Keratinocyte (primary cell): Measurements from ENCODE around the gene TUBGCP6. TPM values are rescaled to one million over a fixed set of nuclear protein-coding genes. Genes with fewer than 3 reads are reported as not detected.

Source experiments
- DNase-seq: peaks from one replicate; pipeline ENCODE4 v3.0.0-alpha.2; 2011; ENCODE audit warnings: low read depth, missing footprints, low spot score
- FAIRE-seq: peaks from 2 replicates; lab custom pipeline; 2011; peaks lifted over from hg19 to GRCh38; lab: Jason Lieb, UNC
- H2AFZ ChIP-seq: 2 replicates; pipeline ENCODE4 v1.6.0; 2012; ENCODE audit warnings: low read length, control low read depth, inconsistent platforms; ENCODE audit not compliant: control insufficient read depth
- H3K27ac ChIP-seq: 2 replicates; pipeline ENCODE4 v1.5.1; 2011; ENCODE audit warnings: low read length; ENCODE audit not compliant: control insufficient read depth, insufficient read depth
- H3K27me3 ChIP-seq: 3 replicates; pipeline ENCODE4 v1.6.0; 2011; ENCODE audit warnings: low read length; ENCODE audit not compliant: control insufficient read depth, insufficient read depth; ENCODE audit errors: extremely low read depth
- H3K36me3 ChIP-seq, 2 experiments: 2 replicates in 1 of 2; 3 replicates in 1 of 2; pipeline ENCODE4 v1.5.1; 2011; ENCODE audit warnings: low read length in 2 of 2, mild to moderate bottlenecking in 1 of 2; ENCODE audit not compliant: control insufficient read depth in 2 of 2, insufficient read depth in 2 of 2; ENCODE audit errors: extremely low read depth in 1 of 2
- H3K4me1 ChIP-seq: 3 replicates; pipeline ENCODE4 v1.5.1; 2011; ENCODE audit warnings: low read length; ENCODE audit not compliant: control insufficient read depth, insufficient read depth; ENCODE audit errors: extremely low read depth
- H3K4me2 ChIP-seq: 3 replicates; pipeline ENCODE4 v1.6.0; 2011; ENCODE audit warnings: low read depth, low read length; ENCODE audit not compliant: control insufficient read depth, insufficient read depth; ENCODE audit errors: extremely low read depth
- H3K4me3 ChIP-seq, 3 experiments: fragments of 200-600 bp in 1 of 3; sonication (generic) in 1 of 3; 2 replicates in 2 of 3; 3 replicates in 1 of 3; pipeline ENCODE4 v1.5.1; 2011 to 2016; ENCODE audit warnings: low read length in 3 of 3, mild to moderate bottlenecking in 3 of 3, control low read depth in 2 of 3, inconsistent platforms in 1 of 3, low read depth in 1 of 3, mixed read lengths in 1 of 3, mixed run types in 1 of 3, moderate library complexity in 1 of 3; ENCODE audit not compliant: control insufficient read depth in 2 of 3, insufficient read depth in 2 of 3; ENCODE audit errors: extremely low read depth in 1 of 3
- H3K79me2 ChIP-seq: 2 replicates; pipeline ENCODE4 v1.6.0; 2012; ENCODE audit warnings: low read length; ENCODE audit not compliant: control insufficient read depth, insufficient read depth
- H3K9ac ChIP-seq: 3 replicates; pipeline ENCODE4 v1.6.0; 2011; ENCODE audit warnings: low read length; ENCODE audit not compliant: control insufficient read depth, insufficient read depth; ENCODE audit errors: extremely low read depth
- H3K9me1 ChIP-seq: 3 replicates; pipeline ENCODE4 v1.6.0; 2011; ENCODE audit warnings: low read length; ENCODE audit not compliant: control insufficient read depth, insufficient read depth; ENCODE audit errors: extremely low read depth
- H3K9me3 ChIP-seq: 2 replicates; pipeline ENCODE4 v1.5.1; 2012; ENCODE audit warnings: low read depth, low read length; ENCODE audit not compliant: control insufficient read depth
- H4K20me1 ChIP-seq: 3 replicates; pipeline ENCODE4 v1.6.0; 2011; ENCODE audit warnings: low read length; ENCODE audit not compliant: control insufficient read depth, insufficient read depth; ENCODE audit errors: extremely low read depth
- EZH2 ChIP-seq: IDR thresholded peaks from one replicate; pipeline ENCODE4 v1.6.1; 2012; ENCODE audit warnings: inconsistent platforms, mild to moderate bottlenecking, low read length, moderate library complexity
- dilution Hi-C: fragments of 300-500 bp; cut with MboI; formaldehyde crosslinking; loops from one replicate; pipeline ENCODE4 v1.7.0; 2020; ENCODE audit warnings: low sequenced_read_pairs; ENCODE audit not compliant: extremely low pct_ligation_motif_present
- polyA plus RNA-seq, 5 experiments: library from polyadenylated mRNA; depleted of rRNA in 3 of 5; stranded (reverse) in 3 of 5; stranded (forward) in 1 of 5; unstranded in 1 of 5; fragments of >200 nt; gene quantifications; 1 replicate in 1 of 5; 2 replicates in 3 of 5; 3 replicates in 1 of 5; pipeline versions ENCODE4 v1.2.1 to v1.2.3, GENCODE V29; 2011 to 2012; ENCODE audit warnings: missing spikeins in 2 of 5, low read depth in 1 of 5, low replicate concordance in 1 of 5
- TF ChIP-seq, protein P1 (sequence below), 3 experiments: IDR thresholded peaks in 1 of 3; conservative IDR thresholded peaks in 1 of 3; optimal IDR thresholded peaks in 1 of 3; 2 replicates in 2 of 3; 3 replicates in 1 of 3; pipeline versions ENCODE3 to v1.5.1; 2011; ENCODE audit warnings: low read length in 3 of 3, mild to moderate bottlenecking in 3 of 3, moderate library complexity in 2 of 3, control low read depth in 1 of 3, inconsistent platforms in 1 of 3; ENCODE audit not compliant: insufficient read depth in 2 of 3; ENCODE audit errors: extremely low read depth in 1 of 3

TUBGCP6 gene
- polyA plus RNA-seq, 1 donor (not counting 4 experiments of a cell fraction or from before 2014, with no cell fraction given) = 10.1 TPM

DNA sequence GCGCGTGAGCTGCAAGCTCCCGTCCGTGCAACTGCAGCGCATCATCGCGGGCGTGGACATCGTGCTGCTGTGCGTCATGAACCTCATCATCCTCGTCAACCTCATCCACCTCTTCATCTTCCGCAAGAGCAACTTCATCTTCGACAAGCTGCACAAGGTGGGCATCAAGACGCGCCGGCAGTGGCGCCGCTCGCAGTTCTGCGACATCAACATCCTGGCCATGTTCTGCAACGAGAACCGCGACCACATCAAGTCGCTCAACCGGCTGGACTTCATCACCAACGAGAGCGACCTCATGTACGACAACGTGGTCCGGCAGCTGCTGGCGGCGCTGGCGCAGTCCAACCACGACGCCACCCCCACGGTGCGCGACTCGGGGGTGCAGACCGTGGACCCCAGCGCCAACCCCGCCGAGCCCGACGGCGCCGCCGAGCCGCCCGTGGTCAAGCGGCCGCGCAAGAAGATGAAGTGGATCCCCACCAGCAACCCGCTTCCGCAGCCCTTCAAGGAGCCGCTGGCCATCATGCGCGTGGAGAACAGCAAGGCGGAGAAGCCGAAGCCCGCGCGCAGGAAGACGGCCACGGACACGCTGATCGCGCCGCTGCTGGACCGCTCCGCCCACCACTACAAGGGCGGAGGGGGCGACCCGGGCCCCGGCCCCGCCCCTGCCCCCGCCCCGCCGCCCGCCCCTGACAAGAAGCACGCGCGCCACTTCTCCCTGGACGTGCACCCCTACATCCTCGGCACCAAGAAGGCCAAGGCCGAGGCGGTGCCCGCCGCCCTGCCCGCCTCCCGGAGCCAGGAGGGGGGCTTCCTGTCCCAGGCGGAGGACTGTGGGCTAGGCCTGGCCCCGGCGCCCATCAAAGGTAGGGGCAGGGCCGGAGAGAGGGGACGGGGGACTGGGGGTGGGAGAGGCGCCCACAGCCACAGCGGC, 67.0 kb downstream of the TUBGCP6 start:
- Histone ChIP-seq H4K20me1 (no peaks in the 10 kb centered on the region), H3K9me3 (no peaks in the 10 kb centered on the region), H3K9me1 (no peaks in the 10 kb centered on the region), H3K9ac (no peak overlapping the region), H3K27ac (no peak overlapping the region), H2AFZ (no peak overlapping the region), H3K27me3 (no peaks in the 10 kb centered on the region), H3K36me3 (no peaks in the 10 kb centered on the region), H3K4me3 (no peak overlapping the region), H3K4me2 (no peak overlapping the region), H3K4me1 (no peaks in the 10 kb centered on the region), H3K79me2 (no peaks in the 10 kb centered on the region)
- DNase-seq (no peak), FAIRE-seq (no peak)
- TF ChIP-seq, protein P1, sequence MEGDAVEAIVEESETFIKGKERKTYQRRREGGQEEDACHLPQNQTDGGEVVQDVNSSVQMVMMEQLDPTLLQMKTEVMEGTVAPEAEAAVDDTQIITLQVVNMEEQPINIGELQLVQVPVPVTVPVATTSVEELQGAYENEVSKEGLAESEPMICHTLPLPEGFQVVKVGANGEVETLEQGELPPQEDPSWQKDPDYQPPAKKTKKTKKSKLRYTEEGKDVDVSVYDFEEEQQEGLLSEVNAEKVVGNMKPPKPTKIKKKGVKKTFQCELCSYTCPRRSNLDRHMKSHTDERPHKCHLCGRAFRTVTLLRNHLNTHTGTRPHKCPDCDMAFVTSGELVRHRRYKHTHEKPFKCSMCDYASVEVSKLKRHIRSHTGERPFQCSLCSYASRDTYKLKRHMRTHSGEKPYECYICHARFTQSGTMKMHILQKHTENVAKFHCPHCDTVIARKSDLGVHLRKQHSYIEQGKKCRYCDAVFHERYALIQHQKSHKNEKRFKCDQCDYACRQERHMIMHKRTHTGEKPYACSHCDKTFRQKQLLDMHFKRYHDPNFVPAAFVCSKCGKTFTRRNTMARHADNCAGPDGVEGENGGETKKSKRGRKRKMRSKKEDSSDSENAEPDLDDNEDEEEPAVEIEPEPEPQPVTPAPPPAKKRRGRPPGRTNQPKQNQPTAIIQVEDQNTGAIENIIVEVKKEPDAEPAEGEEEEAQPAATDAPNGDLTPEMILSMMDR (optimal IDR thresholded peaks at IDR 0.05 in 1 of 3, IDR thresholded peaks at IDR 0.05 in 1 of 3, conservative IDR thresholded peaks at IDR 0.05 in 1 of 3; ENCODE audit: extremely low read depth in 1 of 3, insufficient read depth in 2 of 3, low read length in 3 of 3) = no peak
- TF ChIP-seq EZH2 = no peak
- dilution Hi-C loops = no loop called here

DNA sequence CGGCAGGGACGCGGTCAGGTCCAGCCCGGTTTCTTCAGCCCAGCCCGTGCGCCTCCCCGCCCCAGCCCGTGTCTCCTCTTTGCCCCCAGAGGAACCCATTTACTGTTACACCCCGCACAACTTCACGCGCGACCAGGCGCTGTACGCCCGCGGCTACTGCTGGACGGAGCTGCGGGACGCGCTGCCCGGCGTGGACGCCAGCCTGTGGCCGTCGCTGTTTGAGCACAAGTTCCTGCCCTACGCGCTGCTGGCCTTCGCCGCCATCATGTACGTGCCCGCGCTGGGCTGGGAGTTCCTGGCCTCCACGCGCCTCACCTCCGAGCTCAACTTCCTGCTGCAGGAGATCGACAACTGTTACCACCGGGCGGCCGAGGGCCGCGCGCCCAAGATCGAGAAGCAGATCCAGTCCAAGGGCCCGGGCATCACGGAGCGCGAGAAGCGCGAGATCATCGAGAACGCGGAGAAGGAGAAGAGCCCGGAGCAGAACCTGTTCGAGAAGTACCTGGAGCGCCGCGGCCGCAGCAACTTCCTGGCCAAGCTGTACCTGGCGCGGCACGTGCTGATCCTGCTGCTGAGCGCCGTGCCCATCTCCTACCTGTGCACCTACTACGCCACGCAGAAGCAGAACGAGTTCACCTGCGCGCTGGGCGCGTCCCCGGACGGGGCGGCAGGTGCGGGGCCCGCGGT, 67.8 kb downstream of the TUBGCP6 start:
- no peaks in the 10 kb centered on the region for H4K20me1 ChIP-seq
- H3K27ac ChIP-seq = no peak overlapping the region
- H3K79me2 ChIP-seq = no peaks in the 10 kb centered on the region
- H3K9ac ChIP-seq = no peak overlapping the region
- H3K36me3 ChIP-seq = no peaks in the 10 kb centered on the region
- H3K4me2 ChIP-seq = no peak overlapping the region
- H3K9me3 ChIP-seq = no peaks in the 10 kb centered on the region
- no peak overlapping the region for H3K4me3 ChIP-seq
- H2AFZ ChIP-seq = no peak overlapping the region
- FAIRE-seq (no peak), DNase-seq (no peak)
- no peaks in the 10 kb centered on the region for H3K4me1 ChIP-seq
- TF ChIP-seq, protein P1 (optimal IDR thresholded peaks at IDR 0.05 in 1 of 3, IDR thresholded peaks at IDR 0.05 in 1 of 3, conservative IDR thresholded peaks at IDR 0.05 in 1 of 3; ENCODE audit: extremely low read depth in 1 of 3, insufficient read depth in 2 of 3, low read length in 3 of 3) = no peak
- TF ChIP-seq EZH2 = no peak
- dilution Hi-C loops = no loop called here
- no peaks in the 10 kb centered on the region for H3K27me3 ChIP-seq
- H3K9me1 ChIP-seq = no peaks in the 10 kb centered on the region
